Stimulated activated CD8-positive, alpha-beta memory T cell treated with anti-CD3 and anti-CD28 coated beads, Interleukin-15, amount 100 ng/mL, for 48 hours (primary cell): ENCODE measurements around the gene SH3PXD2A.
"Not testable (repeated sequence)": the region's sequence is repeated elsewhere in the genome, so short reads cannot be mapped to it uniquely, and the experiment has no call there.

Source experiments
- DNase-seq, 2 donors: peaks; one replicate each; pipeline ENCODE4 v3.0.0-alpha.2; 2020; ENCODE audit warnings: low read depth in 2 of 2

Gene SH3PXD2A

GRCh38 chr10:103767756-103768155 is 87.6 kb downstream of the SH3PXD2A start:
- DNase-seq, result no peak

- DNase-seq, result no peak
These were observed 88.4 kb downstream of the SH3PXD2A start for GRCh38 chr10:103766751-103767505.

GRCh38 chr10:103765981-103766380 is 89.4 kb downstream of the SH3PXD2A start:
- peak; percentile 22 to 38 for DNase-seq

- DNase-seq, result no peak
These were observed 90.2 kb downstream of the SH3PXD2A start for GRCh38 chr10:103765168-103765567.

- DNase-seq, result no peak
These were observed 90.9 kb downstream of the SH3PXD2A start for GRCh38 chr10:103764296-103765088.

GRCh38 chr10:103763374-103764202 is 91.8 kb downstream of the SH3PXD2A start:
- DNase-seq, result no peak

- no peak for DNase-seq
These were observed 92.5 kb downstream of the SH3PXD2A start for GRCh38 chr10:103762916-103763315.

GRCh38 chr10:103762162-103762561 is 93.2 kb downstream of the SH3PXD2A start:
- DNase-seq, result no peak

- no peak for DNase-seq
These were observed 94.1 kb downstream of the SH3PXD2A start for GRCh38 chr10:103761075-103761920.

GRCh38 chr10:103760233-103760632 is 95.1 kb downstream of the SH3PXD2A start:
- not testable (repeated sequence) for DNase-seq

GRCh38 chr10:103759100-103759781 is 96.1 kb downstream of the SH3PXD2A start:
- DNase-seq, result peak in 1 of 2 donors; percentile 36

- no peak for DNase-seq
These were observed 97.1 kb downstream of the SH3PXD2A start for GRCh38 chr10:103758294-103758681.

- DNase-seq, result peak in 1 of 2 donors; percentile 74
These were observed 97.7 kb downstream of the SH3PXD2A start for GRCh38 chr10:103757531-103758293.

- DNase-seq, result no peak
These were observed 99.0 kb downstream of the SH3PXD2A start for GRCh38 chr10:103756277-103756869.

- no peak for DNase-seq
These were observed 102.6 kb downstream of the SH3PXD2A start for GRCh38 chr10:103752680-103753248.

- DNase-seq, result no peak
These were observed 103.6 kb downstream of the SH3PXD2A start for GRCh38 chr10:103751667-103752290.

- DNase-seq, result no peak
These were observed 104.5 kb downstream of the SH3PXD2A start for GRCh38 chr10:103750836-103751235.

- DNase-seq, result no peak
These were observed 105.6 kb downstream of the SH3PXD2A start for GRCh38 chr10:103749779-103750178.

GRCh38 chr10:103748020-103748419 is 107.4 kb downstream of the SH3PXD2A start:
- DNase-seq, result no peak
